Lower leg skin (tissue), 4 donors: ENCODE data around the gene CAVIN1. TPM values are rescaled to one million over a fixed set of nuclear protein-coding genes. Genes with fewer than 3 reads are reported as not detected.
"Not testable (repeated sequence)": the region's sequence is repeated elsewhere in the genome, so short reads cannot be mapped to it uniquely, and the experiment has no call there.

Experiments used
- DNase-seq, 2 donors: peaks; one replicate each; pipeline ENCODE4 v3.0.0-alpha.2; 2019; ENCODE audit warnings: low spot score in 2 of 2
- H3K4me3 ChIP-seq: fragments of 200-600 bp; sonication (generic); 2 replicates; pipeline ENCODE4 v1.5.1; 2017; ENCODE audit warnings: mild to moderate bottlenecking, low read depth; ENCODE audit not compliant: poor library complexity, severe bottlenecking
- POLR2A ChIP-seq, 2 donors: fragments of 450-650 bp; IDR thresholded peaks; one replicate each; pipeline ENCODE4 v1.6.1; 2016 to 2017; ENCODE audit warnings: antibody characterized with exemption in 2 of 2, mild to moderate bottlenecking in 1 of 2, moderate library complexity in 1 of 2
- WGBS, 2 donors: methylation state at CpG; one replicate each; pipeline ENCODE4 v1.1.5; 2018; 5-methylcytosine and 5-hydroxymethylcytosine counted together
- intact Hi-C: fragments of 100-400 bp; cut with DNase I; formaldehyde crosslinking; loops from one replicate; pipeline ENCODE4 v1.15.0; 2023; ENCODE audit warnings: low total_unique reads
- total RNA-seq, 4 donors: library from RNA; depleted of rRNA; stranded (reverse); fragments of >200 nt; gene quantifications; one replicate each; pipeline ENCODE4 v1.1.0, GENCODE V29; 2016
- TF ChIP-seq, protein P1 (sequence below), 3 donors: fragments of 450-650 bp; IDR thresholded peaks; one replicate each; pipeline ENCODE4 v1.5.1; 2016; ENCODE audit warnings: antibody characterized with exemption in 3 of 3, mild to moderate bottlenecking in 3 of 3, moderate library complexity in 2 of 3

Gene CAVIN1
- total RNA-seq, 4 donors from 2014 or later = 171 to 336 (median 255) TPM

DNA sequence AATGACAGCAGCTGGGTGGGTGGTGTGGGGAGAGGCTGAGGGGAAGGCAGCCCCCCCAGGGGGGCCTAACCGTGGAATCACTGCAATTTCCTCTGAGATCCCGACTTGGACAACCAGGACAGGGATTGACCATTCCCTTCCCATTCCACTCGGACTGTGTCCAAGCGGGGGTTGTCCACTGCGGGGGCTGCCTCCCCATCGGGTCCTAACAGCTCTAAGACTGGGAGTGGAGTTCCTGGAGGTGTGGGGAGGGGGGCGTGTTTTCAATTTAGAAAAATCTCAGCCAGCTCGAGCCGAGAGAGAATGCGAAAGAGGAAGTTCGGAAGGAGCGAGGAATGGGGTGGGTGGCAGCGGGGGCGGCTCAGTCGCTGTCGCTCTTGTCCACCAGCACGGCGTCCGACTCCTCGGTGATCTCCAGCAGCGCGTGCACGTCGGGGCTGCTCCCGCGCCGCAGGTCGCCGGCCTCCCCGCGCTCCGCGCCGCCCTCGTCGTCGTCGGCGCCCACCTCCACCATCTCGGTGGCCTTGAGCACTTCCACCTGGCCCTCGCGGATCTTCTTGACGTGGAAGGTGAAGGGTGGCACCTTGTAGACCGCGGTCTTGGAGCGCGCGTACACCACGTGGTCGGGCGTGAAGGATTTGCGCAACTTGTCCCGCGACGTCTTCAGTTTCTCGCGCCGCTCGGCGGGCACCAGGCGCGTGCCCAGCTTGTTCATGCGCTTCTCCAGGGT is 18.6 kb downstream of the CAVIN1 start:
- TF ChIP-seq, protein P1, sequence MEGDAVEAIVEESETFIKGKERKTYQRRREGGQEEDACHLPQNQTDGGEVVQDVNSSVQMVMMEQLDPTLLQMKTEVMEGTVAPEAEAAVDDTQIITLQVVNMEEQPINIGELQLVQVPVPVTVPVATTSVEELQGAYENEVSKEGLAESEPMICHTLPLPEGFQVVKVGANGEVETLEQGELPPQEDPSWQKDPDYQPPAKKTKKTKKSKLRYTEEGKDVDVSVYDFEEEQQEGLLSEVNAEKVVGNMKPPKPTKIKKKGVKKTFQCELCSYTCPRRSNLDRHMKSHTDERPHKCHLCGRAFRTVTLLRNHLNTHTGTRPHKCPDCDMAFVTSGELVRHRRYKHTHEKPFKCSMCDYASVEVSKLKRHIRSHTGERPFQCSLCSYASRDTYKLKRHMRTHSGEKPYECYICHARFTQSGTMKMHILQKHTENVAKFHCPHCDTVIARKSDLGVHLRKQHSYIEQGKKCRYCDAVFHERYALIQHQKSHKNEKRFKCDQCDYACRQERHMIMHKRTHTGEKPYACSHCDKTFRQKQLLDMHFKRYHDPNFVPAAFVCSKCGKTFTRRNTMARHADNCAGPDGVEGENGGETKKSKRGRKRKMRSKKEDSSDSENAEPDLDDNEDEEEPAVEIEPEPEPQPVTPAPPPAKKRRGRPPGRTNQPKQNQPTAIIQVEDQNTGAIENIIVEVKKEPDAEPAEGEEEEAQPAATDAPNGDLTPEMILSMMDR (IDR thresholded peaks at IDR 0.05) = no peak
- no peak for TF ChIP-seq POLR2A (IDR thresholded peaks at IDR 0.05)
- no peak overlapping the region for H3K4me3 ChIP-seq
- WGBS, 2 donors = 86 to 89% methylated on average over 59 to 63 of the region's 63 CpGs
- DNase-seq = no peak
- intact Hi-C loops = loop anchor here (5.0 kb wide), 1 partner anchor 82 kb away; no protein-coding TSS in a partner anchor

DNA sequence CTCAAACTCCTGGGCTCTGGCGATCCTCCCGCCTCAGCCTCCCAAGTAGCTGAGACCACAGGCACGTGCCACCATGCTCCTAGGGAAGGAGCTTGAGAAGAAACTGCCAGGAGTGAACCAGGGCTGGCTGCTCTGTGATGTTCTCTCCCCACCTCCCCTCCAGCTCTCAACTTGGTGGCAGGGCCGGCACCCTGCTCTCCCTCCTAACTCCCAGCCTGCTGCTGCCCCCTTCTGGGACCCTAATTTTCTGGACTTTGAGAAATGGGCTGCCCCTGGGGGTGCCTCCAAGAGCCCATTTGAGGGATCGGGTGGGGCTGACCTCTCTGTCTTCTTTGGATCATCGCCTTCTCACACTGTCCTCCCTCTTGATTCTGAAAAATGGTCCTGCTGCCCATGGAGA is 19.9 kb downstream of the CAVIN1 start:
- no peak overlapping the region for H3K4me3 ChIP-seq
- no peak for DNase-seq
- WGBS, 2 donors = 79 to 83% methylated on average over 6 of the region's 6 CpGs
- TF ChIP-seq, protein P1 (IDR thresholded peaks at IDR 0.05) = no peak
- no peak for TF ChIP-seq POLR2A (IDR thresholded peaks at IDR 0.05)
- intact Hi-C loops = loop anchor here (5.0 kb wide), 1 partner anchor 81 kb away; no protein-coding TSS in a partner anchor

DNA sequence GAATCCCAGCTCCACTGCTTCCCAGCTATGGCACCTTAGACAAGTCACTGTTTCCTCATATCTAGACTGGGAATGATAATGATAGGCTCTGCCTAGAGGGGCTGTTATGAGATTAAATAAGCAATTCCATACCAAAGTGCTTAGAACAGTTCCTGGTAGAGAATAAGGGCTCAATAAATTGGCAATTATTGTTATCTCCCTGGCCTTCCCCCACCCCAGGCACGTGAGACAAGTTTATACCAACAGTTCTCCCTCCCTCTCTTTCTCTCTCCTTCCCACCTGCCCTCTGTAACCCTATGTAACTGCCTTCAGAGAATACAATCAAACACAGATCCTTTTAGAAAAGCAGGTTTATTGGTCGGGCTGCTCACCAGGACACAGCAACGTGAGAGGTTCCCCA is 20.9 kb downstream of the CAVIN1 start:
- intact Hi-C loops = loop anchor here (5.0 kb wide), 1 partner anchor 80 kb away; no protein-coding TSS in a partner anchor
- DNase-seq = no peak
- WGBS, 2 donors = 43 to 44% methylated on average over 3 of the region's 3 CpGs
- TF ChIP-seq, protein P1 (IDR thresholded peaks at IDR 0.05) = no peak
- TF ChIP-seq POLR2A (IDR thresholded peaks at IDR 0.05) = no peak
- no peak overlapping the region for H3K4me3 ChIP-seq

DNA sequence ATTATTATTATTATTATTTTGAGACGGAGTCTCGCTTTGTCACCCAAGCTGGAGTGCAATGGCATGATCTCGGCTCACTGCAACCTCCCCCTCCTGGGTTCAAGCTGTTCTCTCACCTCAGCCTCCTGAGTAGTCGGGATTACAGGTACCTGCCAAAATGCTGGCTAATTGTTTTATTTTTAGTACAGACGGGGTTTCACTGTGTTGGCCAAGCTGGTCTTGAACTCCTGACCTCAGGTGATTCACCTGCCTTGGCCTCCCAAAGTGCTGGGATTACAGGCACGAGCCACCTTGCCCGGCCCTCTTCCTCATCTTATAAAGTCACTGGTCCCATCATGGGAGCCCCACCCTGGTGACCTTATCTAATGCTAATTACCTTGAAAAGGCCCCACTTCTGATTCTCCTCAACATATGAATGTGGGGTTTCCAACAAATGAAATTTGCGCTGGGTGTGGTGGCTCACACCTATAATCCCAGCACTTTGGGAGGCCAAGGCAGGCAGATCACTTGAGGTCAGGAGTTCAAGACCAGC is 22.1 kb downstream of the CAVIN1 start:
- H3K4me3 ChIP-seq, DNase-seq: not testable (repeated sequence)
- intact Hi-C loops = loop anchor here (5.0 kb wide), 1 partner anchor 79 kb away; no protein-coding TSS in a partner anchor
- 61 to 67% methylated on average over 8 of the region's 8 CpGs for WGBS, 2 donors

DNA sequence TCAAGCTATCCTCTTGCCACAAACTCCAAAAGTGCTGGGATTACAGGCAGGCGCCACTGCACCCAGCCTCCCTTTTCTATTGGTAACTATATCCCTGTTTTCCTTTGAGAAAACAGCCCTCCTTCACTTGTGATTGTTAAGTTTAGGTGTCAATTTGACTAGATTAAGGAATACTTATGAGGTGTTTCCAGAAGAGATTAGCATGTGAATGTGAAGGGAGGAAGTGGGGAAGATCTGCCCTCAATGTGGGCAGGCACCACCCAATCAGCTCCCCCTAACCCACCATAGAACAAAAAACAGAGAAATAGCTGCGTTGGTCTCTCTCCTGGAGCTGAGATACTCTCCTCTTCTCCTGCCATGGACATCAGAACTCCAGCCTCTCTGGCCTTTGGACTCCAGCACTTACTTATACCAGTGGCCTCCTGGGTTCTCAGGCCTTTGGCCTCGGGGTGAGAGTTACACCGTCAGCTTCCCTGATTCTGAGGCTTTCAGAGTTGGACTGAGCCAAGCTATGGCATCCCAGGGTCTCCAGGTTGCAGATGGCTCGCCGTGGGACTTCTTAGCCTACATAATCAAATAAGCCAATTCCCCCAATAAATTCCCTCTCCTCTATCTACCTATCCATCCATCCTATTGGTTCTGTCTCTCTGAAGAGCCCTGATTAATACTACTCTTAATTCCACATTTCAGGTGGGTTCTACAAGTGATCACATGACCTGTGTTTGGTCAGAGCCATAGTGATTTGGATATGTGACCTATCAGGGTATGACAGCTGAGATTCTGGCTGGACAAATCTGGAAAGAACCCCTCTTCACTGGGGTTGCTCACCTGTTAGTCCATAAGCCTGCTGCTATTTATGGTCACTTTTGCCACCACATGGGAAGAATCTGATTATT is 22.9 kb downstream of the CAVIN1 start:
- TF ChIP-seq, protein P1 (IDR thresholded peaks at IDR 0.05) = no peak
- no peak for TF ChIP-seq POLR2A (IDR thresholded peaks at IDR 0.05)
- DNase-seq = no peak
- intact Hi-C loops = loop anchor here (5.0 kb wide), 1 partner anchor 78 kb away; no protein-coding TSS in a partner anchor
- 85 to 86% methylated on average over 6 of the region's 6 CpGs for WGBS, 2 donors
- H3K4me3 ChIP-seq = no peak overlapping the region

DNA sequence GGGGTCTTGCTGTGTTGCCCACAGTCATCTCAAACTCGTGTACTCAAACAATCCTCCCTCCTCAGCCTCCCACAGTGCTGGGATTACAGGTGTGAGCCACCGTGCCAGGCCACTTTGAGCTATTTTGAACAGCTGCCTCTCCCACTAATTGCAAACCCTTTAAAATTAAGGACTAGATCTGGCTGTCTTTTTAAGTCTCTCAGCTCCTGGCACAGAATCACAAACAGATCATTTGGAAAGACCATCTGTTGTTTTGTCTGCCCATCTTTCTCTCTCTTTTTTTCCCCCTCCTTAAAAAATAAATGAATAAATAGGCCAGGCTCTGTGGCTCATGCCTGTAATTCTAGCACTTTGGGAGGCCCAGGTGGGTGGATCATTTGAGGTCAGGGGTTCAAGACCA is 23.9 kb downstream of the CAVIN1 start:
- H3K4me3 ChIP-seq = no peak overlapping the region
- no peak for DNase-seq
- 53 to 54% methylated on average over 2 of the region's 2 CpGs for WGBS, 2 donors
- intact Hi-C loops = no loop called here
- no peak for TF ChIP-seq POLR2A (IDR thresholded peaks at IDR 0.05)
- TF ChIP-seq, protein P1 (IDR thresholded peaks at IDR 0.05) = no peak

DNA sequence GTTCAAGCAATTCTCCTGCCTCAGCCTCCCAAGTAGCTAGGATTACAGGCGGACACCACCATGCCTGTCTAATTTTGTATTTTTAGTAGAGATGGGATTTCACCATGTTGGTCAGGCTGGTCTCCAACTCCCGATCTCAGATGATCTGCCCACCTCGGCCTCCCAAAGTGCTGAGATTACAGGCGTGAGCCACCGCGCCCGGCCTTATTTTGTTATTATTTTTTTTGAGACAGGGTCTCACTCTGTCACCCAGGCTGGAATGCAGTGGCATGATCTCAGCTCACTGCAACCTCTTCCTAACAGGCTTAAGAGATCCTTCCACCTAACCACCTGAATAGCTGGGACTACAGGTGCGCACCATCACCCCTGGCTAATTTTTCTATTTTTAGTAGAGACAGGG is 27.5 kb downstream of the CAVIN1 start:
- DNase-seq, H3K4me3 ChIP-seq, intact Hi-C loops: not testable (repeated sequence)
- WGBS, 2 donors = 95 to 97% methylated on average over 8 of the region's 8 CpGs
